ENCODE results near the gene PTER.

Gene PTER, protein sequence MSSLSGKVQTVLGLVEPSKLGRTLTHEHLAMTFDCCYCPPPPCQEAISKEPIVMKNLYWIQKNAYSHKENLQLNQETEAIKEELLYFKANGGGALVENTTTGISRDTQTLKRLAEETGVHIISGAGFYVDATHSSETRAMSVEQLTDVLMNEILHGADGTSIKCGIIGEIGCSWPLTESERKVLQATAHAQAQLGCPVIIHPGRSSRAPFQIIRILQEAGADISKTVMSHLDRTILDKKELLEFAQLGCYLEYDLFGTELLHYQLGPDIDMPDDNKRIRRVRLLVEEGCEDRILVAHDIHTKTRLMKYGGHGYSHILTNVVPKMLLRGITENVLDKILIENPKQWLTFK

DNA sequence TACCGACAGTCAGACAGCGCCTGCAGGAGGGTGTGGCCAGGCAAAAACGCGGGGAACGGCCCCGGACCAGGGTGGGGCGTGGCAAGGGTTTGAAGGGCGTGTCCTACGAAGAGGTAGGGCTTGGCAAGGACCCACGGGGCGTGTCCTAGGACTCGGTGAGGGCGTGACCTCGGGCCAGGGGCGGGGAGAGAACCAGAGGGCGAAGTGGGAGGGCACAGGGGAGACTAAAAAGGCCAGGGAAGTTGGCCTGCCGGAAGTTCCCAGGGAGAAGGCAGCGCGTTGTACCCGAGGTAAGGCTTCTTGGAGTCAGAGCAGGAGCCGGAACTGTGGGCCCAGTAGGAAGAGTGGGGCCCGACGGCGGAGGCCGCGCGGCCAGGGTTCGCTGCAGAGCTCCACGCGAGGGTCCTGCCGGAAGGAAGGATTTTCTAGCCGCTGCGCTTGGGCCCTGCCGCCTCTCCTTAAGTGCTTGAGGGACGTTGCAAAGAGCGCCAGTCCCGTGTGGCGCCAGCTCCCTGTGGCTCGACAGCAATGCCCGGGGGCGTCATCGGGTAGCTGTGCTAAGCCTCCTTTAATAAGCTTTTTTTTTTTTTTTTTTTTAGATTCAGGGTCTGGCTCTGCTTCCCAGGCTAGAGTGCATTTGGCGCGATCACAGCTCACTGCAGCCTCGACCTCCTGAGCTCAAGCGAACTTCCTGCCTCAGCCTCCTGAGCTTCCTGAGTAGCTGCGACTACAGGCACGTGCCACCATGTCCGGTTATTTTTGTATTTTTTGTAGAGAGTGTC, at the start of gene PTER:
PTER (plus strand) TSS at position 253 of the 782 bp plus-strand sequence. CDS start 47,375 bp downstream, outside the sequence.
- in situ Hi-C loops (cut with MboI; ENCODE audit: low sequenced_read_pairs), result no loop called here

DNA sequence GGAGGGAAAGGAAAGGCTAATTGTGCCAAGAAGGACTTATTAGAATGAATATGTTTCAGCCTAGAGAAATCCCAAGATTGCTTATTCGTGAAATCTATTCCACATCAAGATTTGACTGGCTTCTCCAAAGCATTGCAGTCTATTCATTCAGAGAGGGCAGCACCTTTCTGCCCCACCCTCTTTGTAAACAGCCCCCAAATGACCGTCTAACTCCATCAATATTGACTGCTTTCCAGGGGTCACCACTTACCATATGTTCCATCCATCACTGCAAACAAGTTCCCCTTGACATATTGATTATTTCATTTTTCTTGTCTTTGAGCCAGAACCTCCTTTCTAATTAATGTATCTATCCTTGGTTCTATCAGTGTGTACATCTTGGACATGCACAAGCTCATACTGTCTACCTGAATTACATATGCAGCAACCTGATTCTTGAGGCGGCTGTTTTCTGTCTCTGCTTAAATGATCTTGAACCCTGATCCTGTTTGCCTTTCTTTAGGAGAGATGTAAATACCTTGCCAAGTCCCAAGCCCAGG, 44.2 kb upstream of the PTER start:
- in situ Hi-C loops (cut with MboI; ENCODE audit: low sequenced_read_pairs), result no loop called here

DNA sequence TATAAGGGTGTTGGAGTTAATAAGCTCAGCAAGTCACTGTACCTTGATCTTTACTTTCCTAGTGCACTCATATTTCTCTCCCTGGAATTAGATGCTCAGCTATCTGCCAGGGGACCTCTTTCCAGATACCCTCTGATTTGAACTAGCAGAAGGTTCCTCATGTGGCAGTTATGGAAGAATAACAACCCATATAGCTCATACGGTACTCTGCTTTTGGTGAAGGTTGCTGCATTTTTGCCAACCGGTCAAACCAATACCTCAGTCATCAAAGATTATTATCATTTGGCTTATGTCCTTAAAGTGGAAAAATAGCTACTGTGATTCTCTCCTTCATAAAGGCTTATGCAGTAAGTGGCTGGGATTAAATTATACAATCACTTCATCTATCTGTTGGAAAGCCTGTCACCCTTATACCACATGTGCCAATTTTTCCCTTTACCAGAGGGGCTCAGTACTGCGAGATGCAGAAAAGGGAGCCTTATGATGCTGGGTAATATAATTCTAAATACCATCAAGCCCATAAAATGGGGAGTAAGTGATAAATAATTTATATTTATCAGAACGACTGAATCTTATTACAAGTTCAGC, 43.4 kb upstream of the PTER start:
- in situ Hi-C loops (cut with MboI; ENCODE audit: low sequenced_read_pairs), result no loop called here

DNA sequence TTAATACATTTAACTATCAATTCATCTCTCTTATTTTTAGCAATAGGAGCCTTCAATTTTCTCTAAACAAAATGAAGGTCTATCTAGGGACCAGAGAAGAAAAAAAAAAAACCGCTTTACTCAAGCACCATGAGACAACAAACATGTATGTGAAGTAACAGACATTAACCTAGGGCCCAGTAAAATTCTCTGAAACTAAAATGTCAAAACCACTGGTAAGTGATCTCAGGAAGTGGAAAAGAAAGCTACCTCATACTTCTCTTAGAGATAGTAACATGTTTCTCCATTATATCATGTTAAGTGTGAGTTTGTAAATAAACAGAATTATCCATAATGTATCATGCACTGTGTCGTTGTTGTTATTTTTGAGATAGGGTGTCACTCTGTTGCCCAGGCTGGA, 35.4 kb upstream of the PTER start:
- in situ Hi-C loops (cut with MboI; ENCODE audit: low sequenced_read_pairs), result no loop called here

DNA sequence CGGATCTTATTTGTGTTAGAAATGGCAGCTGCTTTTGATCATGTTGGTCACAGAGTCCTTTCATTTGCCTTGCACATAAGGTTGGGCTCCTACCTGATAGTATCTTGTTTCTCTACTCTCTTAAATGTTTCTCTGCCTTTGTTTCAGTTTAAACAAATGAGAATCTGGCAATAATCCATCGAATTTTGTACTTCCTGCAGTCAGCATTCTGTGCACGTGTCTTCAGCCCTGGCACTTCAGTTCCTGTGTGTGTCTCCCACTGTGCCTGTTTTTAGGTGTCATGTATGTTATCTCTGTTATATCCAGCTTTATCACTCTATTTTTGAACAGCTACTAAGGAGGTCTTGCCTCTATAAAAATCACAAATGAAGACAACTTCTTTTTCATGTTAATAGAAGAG, 28.4 kb upstream of the PTER start:
- in situ Hi-C loops (cut with MboI; ENCODE audit: low sequenced_read_pairs), result no loop called here

DNA sequence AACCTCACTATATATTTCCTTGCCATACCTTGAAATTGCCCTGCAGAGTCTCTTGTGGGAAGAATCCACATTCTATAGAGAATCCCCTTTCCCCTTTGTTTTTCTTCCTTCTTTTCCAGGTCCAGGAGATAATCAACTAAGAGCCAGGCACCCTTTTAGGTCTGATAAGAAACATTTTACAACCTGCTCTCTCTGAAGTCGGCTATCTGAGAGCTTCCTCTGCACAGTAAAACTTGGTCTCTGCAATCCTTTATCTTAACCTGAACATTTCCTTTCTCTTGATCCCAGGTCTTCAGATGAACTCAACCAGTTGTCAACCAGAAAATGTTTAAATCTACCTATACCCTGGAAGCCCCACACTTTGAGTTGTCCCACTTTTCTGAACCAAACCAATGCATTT, 19.5 kb upstream of the PTER start:
- in situ Hi-C loops (cut with MboI; ENCODE audit: low sequenced_read_pairs), result no loop called here

DNA sequence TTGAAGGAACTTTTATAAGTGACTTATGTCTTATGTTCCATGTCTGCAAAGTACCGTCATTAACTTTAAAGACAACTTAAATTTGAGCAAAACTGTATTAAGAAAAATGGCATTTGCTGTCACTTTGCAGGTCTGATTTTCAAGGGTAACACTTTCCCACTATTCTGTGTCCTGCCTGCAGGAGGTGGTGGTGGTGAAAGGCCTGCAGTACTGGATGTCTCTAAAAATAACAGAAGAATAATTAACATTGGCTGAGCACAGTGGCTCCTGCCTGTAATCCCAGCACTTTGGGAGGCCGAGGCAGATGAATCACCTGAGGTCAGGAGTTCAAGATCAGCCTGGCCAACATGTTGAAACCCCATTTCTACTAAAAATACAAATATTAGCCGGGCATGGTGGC, 13.2 kb upstream of the PTER start:
- in situ Hi-C loops (cut with MboI; ENCODE audit: low sequenced_read_pairs), result no loop called here

DNA sequence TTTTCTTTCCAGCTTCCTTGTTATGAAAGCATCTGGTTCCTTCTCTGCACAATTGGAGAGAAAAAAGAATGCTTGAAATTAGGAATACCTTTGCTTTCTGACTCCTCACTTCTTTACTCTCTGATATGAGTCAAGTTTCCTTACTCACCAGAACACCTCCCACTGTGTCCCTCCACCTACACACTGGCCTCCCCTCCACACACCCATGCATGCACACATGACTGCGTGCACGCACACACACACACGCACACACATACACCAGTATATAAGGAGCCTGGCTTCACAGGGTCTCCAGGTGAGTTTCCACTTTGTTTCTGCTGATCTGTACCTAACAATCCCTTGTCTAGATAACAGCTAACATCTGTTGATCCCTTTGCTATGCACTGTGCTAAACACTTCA, 11.4 kb upstream of the PTER start:
- in situ Hi-C loops (cut with MboI; ENCODE audit: low sequenced_read_pairs), result no loop called here

DNA sequence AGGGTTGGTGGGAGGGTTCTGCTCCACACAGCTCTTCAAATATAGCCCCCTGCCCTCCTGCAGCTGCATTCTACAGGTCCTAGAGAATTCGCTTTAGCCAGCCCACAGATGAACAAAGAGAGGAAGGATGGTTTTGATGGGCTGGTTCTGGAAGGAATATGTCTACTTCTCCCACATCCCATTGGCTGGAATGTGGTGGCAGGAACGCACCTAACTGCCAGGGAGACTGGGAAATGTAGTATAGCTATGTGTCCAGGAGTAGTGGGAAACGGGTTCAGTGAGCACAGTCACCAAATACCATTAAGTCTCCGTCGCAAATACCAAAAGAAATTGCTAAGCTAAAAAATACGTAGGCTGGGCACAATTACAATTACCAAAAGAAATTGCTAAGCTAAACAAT, 7.3 kb upstream of the PTER start:
- in situ Hi-C loops (cut with MboI; ENCODE audit: low sequenced_read_pairs), result no loop called here

DNA sequence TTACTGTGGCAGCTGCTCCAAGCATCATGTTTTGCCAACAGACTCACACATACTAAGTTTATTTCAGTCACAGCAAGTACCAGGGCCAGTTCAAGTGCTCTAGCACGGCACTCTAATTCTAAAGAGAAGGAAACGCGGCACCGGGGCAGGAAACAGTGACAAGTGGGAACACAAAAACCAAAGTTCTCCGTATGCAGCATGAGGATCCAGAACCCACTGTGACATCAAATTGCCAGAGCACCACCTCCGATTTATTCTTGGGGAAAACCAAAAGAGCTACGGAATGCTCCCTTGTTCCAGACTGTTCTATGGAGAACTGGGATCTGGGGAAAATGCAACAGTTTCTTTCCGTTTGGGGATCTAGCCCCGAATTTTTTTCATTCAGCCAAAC, 448 bp upstream of the PTER start:
- in situ Hi-C loops (cut with MboI; ENCODE audit: low sequenced_read_pairs), result no loop called here

DNA sequence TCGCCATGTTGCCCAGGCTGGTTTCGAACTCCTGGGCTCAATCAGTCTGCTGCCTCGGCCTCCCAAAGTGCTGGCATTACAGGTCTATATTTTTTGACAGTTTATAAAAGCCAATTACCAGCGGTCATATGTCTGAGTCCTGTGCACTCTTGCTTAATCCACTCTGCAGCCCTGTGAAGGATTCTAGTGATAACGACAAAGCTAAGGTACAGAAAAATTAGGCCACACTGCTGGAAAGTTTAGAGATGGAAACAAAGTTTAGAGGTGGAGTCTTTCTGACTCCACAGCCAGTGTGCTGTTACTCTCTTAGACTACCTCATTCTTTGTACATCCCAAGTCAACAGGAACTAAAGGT, 707 bp downstream of the PTER start:
- in situ Hi-C loops (cut with MboI; ENCODE audit: low sequenced_read_pairs), result no loop called here

DNA sequence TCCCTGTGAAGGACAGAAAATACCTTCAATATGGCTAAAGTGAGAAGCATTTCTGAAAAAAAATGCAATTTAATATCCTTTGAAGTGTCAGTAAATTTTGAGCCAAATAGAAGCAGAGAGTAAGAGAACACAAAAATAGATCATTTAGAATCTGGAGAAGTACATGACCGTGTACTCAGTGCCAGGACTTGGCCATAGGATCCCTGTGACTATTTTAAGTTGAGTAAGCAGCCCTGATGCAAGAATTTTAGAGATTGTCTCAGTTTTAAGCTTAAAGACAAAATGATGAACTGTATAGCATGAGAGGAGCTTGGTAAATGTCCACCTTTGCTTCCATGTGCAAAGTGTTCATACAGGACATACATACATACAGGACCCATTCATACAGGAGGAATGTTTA, 2.5 kb downstream of the PTER start:
- in situ Hi-C loops (cut with MboI; ENCODE audit: low sequenced_read_pairs), result no loop called here

DNA sequence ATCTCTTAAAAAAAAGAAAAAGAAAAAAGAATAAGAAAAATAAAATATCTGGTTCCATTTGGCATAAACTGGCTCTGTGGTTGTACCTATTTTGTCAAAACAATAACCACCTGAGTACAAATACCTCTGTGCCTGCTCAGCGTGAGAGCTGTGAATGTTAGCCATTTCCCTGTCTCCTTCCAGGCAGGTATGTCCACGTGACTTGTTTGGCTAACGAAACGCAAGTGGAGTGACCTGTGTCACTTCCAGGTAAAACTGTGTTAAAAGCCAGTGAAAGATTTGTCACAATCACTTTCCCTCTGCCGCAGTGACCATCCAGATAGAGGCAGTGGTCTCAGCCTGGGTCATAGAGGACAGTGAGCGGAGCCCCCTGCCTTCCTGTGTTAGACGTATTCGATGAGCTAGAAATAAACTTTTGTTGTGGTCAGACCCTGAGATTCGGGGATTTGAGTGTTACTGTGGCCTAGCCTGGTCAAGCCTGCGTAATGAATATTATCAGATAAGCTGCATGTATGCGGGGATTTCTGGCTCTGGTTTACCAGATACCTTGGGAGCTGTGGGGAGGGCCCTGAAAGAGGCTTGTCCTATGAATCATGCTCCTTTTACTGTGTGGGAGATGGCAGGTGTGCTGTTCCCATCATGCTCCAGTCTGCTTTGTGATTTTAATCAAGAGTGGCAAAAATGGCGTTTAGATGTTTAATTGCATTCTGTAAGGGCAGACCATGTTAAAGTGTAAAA, 3.8 kb downstream of the PTER start:
- in situ Hi-C loops (cut with MboI; ENCODE audit: low sequenced_read_pairs), result no loop called here

DNA sequence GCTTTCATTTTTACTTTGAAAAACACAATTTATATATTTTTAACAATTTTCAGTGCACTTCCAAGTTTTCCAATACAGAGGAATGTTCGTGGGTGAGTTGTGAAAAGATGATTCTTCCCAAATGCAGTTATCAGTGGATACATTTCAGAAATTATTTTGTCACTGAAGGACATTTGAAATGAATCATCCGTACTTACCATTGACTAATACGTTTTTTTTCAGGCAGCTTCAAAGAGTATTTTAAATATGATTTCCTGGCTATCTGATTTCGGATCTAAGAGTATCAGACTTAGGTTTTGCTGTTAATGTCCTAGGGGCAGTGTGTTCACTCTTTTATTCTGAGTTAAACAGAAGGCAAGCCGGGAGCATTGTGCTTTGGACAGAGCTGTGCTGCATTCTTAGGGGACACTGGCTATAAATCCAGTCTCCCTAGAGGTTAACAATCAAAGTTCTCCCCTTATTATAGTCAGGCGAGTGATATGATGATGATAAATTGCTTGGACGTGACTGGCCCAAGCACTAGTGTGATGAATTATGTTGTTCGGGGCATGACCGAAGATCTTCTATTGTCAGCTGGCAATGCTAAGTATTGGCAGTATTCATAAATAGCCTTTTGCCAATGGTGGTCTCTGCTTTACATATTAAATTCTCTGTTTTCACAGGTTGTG, 4.5 kb downstream of the PTER start:
- in situ Hi-C loops (cut with MboI; ENCODE audit: low sequenced_read_pairs), result no loop called here

DNA sequence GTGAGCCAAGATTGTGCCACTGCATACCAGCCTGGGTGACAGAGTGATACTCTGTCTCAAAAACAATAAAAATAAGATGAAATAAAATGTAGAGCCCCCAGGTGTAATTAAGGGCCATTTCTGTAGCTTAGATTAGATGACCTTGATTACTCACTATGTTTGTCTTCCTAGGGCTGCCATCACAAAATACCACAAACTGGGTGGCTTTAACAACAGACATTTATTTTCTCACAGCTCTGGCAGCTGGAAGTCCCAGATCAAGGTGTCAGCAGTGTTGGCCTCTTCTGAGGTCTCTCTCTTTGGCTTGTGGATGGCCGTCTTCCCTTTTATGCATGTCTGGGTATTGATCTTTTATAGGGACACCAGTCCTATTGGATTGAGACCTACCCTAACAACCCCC, 6.1 kb downstream of the PTER start:
- in situ Hi-C loops (cut with MboI; ENCODE audit: low sequenced_read_pairs), result no loop called here

DNA sequence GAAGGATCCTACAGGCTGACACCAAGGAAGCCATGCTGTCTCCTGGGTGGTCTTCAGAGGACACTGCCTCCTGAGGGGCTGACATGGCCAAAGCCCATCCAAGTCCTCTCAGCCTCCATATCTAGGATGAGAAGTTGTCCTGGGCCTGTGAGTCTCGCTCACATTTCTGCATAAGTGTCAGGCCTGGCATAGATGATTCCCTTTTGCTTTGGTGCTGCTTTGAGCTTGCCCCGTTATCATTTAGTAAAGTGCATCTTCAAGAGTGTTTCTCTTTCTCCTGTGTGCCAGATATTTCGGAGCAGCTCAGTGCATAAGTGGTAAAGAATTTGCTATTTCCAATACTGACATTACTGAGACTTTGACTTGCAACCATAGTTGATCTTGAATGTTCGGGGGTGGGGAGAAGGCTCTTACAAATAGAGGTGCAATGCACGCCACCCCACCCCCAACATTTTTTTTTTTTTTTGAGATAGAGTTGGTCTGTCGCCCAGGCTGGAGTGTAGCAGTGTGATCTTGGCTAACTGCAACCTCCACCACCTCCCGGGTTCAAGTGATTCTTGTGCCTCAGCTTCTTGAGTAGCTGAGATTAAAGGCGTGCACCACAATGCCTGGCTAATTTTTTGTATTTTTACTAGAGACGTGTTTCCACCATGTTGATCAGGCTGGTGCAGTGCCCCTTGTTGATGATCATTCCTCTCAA, 9.1 kb downstream of the PTER start:
- in situ Hi-C loops (cut with MboI; ENCODE audit: low sequenced_read_pairs), result no loop called here

DNA sequence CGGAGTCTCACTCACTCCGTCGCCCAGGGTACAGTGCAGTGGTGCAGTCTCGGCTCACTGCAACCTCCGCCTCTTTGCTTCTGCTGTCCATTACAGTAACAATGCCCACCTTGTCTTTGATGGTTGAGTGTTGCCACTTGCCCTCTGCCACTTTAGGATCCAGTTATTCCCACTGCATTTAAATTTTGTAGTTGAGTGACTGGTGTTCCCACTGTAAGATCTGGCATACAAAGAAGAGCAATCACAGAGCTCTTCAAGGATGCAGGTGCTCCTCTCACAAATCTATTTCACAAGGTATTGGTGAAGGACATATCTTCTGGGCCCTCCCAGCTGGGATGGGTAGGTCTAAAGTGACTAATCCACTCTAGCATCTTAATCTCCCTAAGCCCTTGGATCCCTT, 12.6 kb downstream of the PTER start:
- in situ Hi-C loops (cut with MboI; ENCODE audit: low sequenced_read_pairs), result no loop called here

DNA sequence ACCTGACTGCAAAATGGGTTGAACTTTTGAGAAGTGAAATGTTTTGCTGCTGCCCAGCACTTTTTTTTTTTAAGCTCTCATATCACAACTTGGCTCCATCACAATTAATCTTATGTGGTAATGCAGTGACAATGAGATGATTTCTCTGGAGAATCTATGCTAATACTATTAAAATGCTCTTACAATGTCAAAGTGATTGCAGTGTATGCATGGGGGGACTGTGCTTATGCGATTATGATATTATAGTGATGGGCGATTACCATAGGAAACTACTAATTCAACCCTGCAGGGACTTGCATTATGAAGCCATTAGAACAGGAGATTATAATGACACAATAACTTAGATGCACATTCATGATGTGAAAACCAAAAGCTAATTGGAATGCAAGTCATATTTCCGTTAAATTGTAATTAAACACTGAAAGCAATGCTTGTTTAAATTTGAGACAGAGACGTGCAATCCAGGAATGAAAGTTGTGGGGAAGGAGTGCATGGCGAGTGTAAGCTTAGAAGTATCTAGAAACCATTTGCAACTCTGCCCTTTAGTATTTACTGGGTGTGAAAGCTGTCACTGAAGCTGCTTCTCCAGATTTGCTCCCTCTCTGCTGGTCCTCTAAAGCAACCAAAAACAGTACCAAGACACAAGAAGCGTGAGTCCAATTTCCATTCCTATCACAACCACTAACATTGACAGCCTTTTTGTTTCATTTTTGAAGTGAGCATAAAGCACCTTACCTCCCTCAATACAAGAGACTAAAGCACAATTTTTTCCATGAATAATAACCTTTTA, 21.6 kb downstream of the PTER start:
- in situ Hi-C loops (cut with MboI; ENCODE audit: low sequenced_read_pairs), result no loop called here

DNA sequence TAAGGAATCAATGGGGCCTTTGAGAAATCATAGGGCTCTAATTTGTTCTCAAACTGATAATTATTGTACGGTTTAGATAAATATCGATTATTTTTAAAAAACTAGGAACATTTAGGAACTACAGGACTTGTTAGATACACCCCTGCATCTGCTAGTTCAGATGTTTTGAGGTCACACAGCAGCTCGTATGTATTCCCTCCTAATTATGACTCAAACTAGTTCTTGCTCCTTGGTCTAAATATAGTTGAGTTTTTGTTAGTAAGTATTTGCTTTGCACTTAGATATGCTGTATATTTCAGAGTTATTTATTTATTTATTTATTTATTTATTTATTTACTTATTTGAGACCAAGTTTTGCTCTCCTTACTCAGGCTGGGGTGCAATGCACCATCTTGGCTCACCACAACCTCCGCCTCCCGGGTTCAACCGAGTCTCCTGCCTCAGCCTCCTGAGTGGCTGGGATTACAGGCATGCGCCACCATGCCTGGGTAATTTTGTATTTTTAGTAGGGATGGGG, 22.7 kb downstream of the PTER start:
- in situ Hi-C loops (cut with MboI; ENCODE audit: low sequenced_read_pairs), result no loop called here
